Fibroblast of mammary gland (primary cell): Measurements from ENCODE around the gene ADGRB3.

Experiments
- DNase-seq: peaks from one replicate; pipeline ENCODE4 v3.0.0-alpha.2; 2010; ENCODE audit warnings: low read depth
- H3K4me3 ChIP-seq: 2 replicates; pipeline ENCODE4 v1.5.1; 2011; ENCODE audit warnings: low read depth, mild to moderate bottlenecking, low read length, moderate library complexity; ENCODE audit not compliant: control insufficient read depth
- TF ChIP-seq, protein P1 (sequence below): conservative IDR thresholded peaks from 2 replicates; pipeline ENCODE4 v1.5.1; 2011; ENCODE audit warnings: low read depth, low read length, inconsistent platforms; ENCODE audit not compliant: control insufficient read depth, insufficient read depth

The ADGRB3 gene

GRCh38 chr6:68632734-68633133, 2.3 kb upstream of the ADGRB3 start:
- no peak overlapping the region for H3K4me3 ChIP-seq
- DNase-seq: no peak
- TF ChIP-seq, protein P1, sequence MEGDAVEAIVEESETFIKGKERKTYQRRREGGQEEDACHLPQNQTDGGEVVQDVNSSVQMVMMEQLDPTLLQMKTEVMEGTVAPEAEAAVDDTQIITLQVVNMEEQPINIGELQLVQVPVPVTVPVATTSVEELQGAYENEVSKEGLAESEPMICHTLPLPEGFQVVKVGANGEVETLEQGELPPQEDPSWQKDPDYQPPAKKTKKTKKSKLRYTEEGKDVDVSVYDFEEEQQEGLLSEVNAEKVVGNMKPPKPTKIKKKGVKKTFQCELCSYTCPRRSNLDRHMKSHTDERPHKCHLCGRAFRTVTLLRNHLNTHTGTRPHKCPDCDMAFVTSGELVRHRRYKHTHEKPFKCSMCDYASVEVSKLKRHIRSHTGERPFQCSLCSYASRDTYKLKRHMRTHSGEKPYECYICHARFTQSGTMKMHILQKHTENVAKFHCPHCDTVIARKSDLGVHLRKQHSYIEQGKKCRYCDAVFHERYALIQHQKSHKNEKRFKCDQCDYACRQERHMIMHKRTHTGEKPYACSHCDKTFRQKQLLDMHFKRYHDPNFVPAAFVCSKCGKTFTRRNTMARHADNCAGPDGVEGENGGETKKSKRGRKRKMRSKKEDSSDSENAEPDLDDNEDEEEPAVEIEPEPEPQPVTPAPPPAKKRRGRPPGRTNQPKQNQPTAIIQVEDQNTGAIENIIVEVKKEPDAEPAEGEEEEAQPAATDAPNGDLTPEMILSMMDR: no peak

DNA sequence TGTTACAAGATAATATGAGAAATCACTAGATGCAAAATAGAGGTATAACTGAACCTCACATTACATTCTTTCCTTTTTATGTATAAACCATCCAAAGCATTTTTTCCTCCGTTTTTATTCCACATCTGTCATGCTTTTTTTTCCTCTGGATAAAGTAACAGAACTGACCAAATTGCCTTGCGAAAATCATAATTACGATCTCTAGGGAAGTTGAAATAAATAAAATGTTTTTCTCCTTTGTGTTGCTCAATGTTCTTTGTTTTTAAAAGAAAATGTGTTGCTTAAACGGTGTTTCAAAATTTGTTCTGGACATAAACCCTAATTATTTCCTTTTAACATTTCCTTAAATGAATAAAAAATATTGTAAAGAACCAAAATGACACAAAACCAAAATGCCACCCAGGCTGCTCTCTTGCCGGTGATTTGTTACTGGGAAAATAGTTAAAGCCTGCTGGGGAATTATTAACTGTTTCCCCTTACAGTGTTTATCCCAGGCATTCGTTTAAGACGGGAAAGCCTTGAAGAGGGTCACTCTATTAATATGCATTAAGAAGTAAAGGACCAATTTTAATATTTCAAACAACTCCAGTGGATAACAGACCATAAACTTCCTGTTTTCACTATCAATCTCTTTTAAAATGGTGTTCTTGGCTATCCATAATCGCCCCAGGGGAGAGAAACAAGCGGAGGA, 1.7 kb upstream of the ADGRB3 start:
- TF ChIP-seq, protein P1: no peak
- no peak overlapping the region for H3K4me3 ChIP-seq
- DNase-seq: no peak

DNA sequence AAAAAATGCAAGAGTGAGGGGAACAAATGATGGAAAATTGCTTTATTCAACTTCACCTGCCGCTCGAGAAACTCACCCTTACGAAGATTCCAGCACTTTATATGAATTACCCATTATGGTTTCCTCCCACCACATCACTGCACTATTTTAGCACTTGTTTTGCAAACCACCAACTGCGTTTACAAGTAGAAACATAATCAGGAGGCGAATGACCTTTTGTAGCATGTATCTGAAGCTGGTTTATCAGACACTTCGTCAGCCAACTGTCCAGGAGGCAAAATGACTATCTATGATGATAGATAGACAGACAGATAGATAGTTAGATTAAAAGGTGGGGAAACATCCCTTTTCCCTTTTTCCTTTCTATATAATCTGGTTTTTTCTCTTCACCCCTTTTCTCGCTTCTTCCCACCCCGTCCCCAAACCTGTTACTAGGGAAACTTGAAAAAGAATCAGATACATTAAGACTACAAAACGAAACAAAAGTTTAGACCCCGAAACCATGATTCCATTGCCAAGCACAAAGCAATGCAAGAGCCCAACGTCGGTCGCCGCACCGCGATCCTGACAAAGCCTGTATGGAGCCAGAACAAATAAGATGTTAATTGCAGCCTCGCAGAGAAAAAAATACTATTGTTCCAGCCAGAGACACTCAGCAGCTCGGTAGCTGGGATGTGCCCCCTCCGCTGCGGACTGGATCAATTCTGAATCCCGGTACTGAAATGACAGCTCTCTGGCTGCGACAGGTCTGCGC, 933 bp upstream of the ADGRB3 start:
- peak overlapping the region; percentile 49 for H3K4me3 ChIP-seq
- no peak for DNase-seq
- TF ChIP-seq, protein P1: no peak

GRCh38 chr6:68635412-68635705, 277 bp downstream of the ADGRB3 start:
- peak overlapping the region; percentile 53 for H3K4me3 ChIP-seq
- TF ChIP-seq, protein P1: no peak
- no peak for DNase-seq

- H3K4me3 ChIP-seq: peak overlapping the region; percentile 53
- TF ChIP-seq, protein P1: no peak
- no peak for DNase-seq
Measured at GRCh38 chr6:68635706-68636513, 828 bp downstream of the ADGRB3 start.

GRCh38 chr6:68636666-68637065, 1.6 kb downstream of the ADGRB3 start:
- H3K4me3 ChIP-seq: no peak overlapping the region
- DNase-seq: no peak
- TF ChIP-seq, protein P1: no peak
